NK-92 (cell line): ENCODE results near the gene FCAMR.

Experiments
- DNase-seq: peaks from one replicate; lab custom pipeline; 2025; ENCODE audit not compliant: unreplicated experiment; lab: John Stamatoyannopoulos, UW

Gene FCAMR

DNA sequence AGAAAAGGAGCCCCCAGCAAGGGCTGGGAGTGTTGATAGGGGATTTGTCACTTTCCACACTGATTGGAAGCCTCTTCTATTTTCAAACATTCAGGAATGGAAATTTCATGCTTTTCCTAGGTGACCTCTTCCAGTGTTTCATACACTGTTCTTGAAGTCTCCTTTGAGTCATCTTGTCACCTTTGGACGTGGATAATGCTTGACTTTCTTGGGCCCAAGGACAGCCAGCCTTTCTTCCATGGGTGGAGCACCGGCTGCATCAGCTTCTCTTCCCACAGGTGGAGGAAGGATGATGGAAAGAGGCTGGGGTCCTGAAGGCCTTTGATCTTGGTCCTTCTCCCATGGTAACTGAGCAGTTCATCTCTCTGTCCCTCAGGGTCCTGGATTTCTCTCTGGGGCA, 12.1 kb downstream of the FCAMR start:
- no peak for DNase-seq

GRCh38 chr1:206957639-206958038, 12.6 kb downstream of the FCAMR start:
- DNase-seq, result no peak

DNA sequence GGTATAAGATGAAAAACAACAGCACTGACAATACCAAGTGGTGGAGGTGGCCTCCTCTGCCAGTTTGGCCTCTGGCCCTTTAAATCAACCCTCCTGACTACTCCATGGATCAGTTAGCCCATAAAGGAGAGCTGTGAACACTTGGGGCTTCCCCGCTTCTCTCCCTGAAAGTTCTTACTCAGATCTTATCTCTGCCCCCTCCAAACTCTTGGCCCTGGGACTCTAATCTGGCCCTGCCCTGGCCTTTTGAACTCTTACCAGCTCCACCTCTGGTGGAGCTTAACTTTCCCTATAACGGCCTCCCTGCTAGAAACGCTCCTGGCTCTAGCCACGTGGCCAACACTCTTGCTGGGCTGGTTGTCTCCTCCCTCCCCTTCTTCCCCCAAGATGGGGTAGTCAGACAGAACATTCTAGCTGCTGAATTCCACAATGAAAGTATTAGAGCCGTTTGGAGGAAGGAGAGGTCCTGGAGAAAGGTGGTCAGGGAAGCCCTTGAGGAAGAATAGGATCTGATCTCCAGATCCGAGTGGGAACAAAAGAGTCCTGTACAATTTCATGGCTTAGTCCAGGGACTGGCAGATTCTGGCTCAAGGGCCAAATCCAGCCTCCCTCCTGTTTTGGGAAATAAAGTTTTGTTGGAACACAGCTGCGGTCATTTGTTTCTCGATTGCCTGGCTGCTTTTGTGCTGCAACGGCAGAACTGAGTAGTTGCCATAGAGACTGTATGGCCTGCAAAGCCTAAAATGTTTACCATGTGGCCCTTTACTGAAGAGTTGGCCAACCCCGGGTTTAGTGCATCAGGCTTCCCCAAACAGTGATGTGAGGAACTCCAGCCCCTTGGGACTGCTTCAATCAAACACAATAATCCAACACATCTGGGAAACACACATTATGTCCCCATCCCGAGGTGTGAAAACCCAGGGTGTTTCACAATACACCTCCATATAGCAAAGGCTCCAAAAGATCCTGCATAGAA, 14.5 kb downstream of the FCAMR start:
- DNase-seq, result no peak

DNA sequence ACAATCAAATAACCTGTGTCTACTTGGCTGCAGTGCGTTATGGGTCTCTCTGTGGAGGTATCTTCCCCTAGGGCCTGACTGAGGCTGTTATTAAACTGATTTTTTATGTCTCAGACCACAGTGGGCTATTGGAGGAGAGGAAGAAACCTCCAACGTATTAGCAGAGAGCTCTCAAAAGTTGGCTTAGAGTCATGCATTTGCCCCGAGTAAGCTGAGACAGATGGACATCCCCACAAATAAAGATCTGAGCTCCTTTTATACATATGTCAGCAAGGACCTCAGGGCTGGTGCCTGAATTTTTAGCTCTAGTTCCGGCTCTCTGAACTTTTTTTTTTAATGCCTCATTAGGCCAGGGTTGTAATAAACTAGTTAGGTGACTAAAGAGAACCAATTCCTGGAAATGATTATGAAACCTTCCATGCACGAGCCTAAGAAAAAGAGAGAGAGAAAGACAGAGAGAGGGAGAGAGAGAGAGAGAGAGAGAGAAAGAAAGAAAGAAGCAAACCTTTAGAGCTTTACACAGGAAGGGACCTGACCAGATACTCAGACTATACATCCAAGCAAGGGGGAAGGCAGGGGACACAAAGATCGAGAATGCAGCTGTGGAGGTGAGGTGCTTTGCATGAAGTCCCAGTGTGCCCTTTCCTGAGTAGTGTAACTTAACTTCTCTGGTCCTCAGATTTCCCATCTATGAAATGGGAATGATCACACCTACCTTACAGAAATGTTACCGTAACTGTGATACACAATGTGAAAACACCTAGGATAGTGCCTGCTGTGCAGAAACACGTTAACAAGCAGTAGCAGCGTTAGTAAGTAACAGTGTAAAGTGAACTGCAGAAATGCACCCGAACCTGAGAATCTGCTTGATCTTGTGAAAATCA, 15.6 kb downstream of the FCAMR start:
- no peak for DNase-seq

- DNase-seq, result no peak
Observed at GRCh38 chr1:206953626-206954025, 16.6 kb downstream of the FCAMR start.

DNA sequence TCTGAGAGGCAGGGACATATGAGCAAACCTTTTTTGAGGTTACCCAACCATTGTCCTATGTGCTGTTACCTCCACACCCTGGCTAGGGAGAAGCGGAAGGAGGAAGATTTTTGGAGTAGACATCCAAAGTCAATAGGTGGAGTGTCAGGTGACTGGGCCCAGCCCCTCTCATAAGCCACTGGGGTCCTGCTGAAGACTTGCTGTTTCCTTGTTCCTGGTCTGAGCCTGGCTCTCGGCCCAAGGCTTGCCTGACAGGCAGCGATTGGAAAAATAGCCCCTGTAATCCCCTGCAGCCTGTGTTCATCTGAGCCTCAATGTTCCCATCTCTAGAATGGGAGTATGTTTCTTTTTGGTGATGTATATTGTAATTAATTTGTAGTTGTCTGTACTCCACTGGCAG, 17.1 kb downstream of the FCAMR start:
- no peak for DNase-seq

DNA sequence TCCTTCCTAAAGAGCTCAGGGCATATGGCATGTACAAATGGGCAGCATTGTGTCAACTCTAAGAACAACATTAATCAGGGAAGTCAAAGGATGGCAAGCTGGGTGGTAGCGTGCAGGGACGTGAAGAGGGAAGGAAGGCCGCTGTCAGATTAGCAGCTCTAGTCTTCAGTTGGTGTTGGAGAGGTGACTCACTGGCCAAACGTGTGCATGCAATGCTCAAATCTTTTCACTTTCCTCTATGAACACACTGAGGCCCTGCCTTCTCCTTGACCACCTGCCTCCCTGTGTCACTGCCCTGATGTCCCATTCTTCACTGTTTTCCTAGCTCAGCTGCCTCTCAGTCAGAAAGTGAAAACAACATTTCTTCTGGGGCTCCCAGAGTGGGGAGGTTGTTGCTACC, 18.1 kb downstream of the FCAMR start:
- no peak for DNase-seq

- DNase-seq, result no peak
Observed at GRCh38 chr1:206951318-206952100, 18.8 kb downstream of the FCAMR start.

DNA sequence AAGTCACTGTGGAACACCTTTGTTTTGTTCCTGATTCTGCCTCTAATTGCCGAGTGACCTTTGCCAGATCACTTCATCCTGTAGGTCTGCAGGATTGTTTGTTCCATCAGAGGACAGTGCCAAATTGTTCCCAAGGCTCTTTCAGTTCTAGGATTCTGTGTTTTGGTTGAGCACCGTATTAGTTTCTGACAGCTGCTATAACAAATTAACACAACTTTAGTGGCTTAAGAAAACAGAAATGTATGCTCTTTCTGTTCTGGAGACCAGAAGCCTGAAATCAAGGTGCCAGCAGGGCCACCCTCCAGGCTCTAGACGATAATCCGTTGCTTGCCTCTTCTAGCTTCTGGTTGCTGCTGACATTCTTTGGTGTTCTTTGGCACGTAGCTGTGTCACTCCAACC, 20.6 kb downstream of the FCAMR start:
- DNase-seq, result no peak

DNA sequence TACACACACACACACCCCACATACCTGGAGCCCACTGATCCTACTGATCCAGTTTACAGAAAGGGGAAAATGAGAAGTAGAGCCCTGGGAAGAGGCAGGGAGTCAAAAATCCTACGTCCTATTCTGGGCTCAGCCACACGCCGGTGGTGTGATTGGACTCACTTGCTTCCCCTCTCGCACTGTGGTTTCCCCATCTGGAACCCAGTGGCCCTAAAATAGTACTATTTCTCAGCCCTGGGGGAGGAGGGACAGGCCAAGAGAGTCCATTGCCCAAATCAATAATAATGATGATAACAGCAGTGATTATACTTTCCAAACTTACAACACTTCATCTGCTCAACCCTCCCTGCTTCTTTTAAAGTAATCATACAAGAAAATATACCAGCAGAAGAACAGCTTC, 21.1 kb downstream of the FCAMR start:
- DNase-seq, result no peak

GRCh38 chr1:206947255-206947654, 23.0 kb downstream of the FCAMR start:
- no peak for DNase-seq

DNA sequence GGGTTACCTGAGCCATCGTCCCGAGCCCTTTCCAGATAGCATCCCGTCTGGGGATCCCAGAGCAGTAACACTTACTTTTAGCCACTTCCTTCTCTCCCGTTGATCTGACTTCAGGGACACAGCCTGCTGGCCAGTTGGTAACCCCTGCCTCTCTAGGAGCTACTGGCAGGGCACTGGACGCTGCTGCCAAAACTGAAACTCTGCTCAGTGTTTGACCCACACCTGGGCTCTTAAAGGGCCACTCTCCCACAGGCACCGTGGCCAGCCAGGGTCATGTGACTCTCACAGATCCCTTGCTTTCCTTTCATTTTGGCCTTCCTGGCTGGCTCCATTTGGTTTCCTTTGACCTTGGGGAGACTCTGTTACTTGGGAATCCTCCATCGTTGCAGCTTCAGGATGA, 24.0 kb downstream of the FCAMR start, which contains the start of gene PIGR:
PIGR (minus strand) TSS at position 206 of the 400 bp plus-strand sequence. CDS start 5,935 bp downstream, outside the sequence.
- no peak for DNase-seq

DNA sequence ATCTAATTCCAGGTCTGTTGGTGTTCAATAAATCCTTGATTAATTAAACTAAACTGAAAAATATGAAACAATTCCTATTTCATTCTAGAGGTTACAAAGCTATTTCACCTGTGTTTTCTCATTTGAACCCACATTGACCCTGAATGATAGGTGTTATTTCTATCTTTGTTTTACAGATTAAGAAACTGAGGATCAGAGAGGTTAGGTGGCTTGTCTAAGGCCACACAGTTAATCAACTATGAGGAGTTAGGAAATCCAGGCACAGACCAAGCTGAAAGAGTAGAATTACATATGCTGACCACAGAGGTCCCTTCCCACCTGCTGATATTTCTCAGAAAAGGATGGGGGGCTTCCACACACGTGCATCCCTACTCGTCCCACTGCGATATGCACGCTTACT, 24.5 kb downstream of the FCAMR start:
- DNase-seq, result no peak

- no peak for DNase-seq
Observed at GRCh38 chr1:206944703-206945102, 25.6 kb downstream of the FCAMR start.

GRCh38 chr1:206941766-206942418, 28.4 kb downstream of the FCAMR start:
- no peak for DNase-seq

- DNase-seq, result no peak
Observed at GRCh38 chr1:206940588-206940936, 29.7 kb downstream of the FCAMR start.

GRCh38 chr1:206939841-206940587, 30.2 kb downstream of the FCAMR start:
- no peak for DNase-seq

GRCh38 chr1:206939131-206939530, 31.1 kb downstream of the FCAMR start:
- DNase-seq, result no peak

DNA sequence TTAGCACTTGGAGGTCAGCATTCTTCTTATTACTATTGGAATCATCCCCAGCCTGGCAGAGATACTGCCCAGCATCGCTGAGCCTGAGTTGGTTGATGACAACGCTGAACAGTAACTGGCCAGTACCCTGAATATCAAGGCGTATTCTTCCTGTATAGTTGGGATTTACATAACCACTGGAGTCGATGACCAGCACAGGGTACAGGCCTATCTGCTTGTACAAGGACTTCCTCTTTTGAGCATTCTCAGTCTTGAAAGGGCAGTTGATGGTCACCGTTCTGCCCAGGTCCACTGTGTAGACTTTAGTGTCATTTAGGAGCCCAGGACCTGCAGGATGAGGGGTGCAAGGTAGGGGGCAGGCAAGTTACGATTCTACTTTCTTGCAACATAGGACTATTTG, 32.8 kb downstream of the FCAMR start:
- no peak for DNase-seq
